ENCODE data around the gene CRB2.

- TF ChIP-seq EZH2 (IDR thresholded peaks at IDR 0.05; ENCODE audit: borderline replicate concordance) (no peak), CTCF (IDR thresholded peaks at IDR 0.05; ENCODE audit: poor library complexity) (no peak), EZH2phosphoT487 (IDR thresholded peaks at IDR 0.05; ENCODE audit: low read depth, severe bottlenecking, unreplicated experiment) (no peak)
Observed at GRCh38 chr9:123353041-123353440, 3.0 kb upstream of the CRB2 start.
